ENCODE measurements around the gene PALD1.

Gene PALD1

GRCh38 chr10:70584909-70585544 lies 106.5 kb downstream of the PALD1 start:
- no peak overlapping the region for H3K4me3 ChIP-seq (ENCODE audit: low read depth, low read length)
- no peaks in the 10 kb centered on the region for H3K79me2 ChIP-seq (ENCODE audit: control insufficient read depth, insufficient read depth, low read length, unreplicated experiment)
- H3K36me3 ChIP-seq (ENCODE audit: insufficient read depth, low read length): no peaks in the 10 kb centered on the region
- no peak overlapping the region for H3K27ac ChIP-seq (ENCODE audit: low read depth, low read length)
- H2AFZ ChIP-seq (ENCODE audit: low read length, unreplicated experiment): no peak overlapping the region
- H3K4me1 ChIP-seq (ENCODE audit: control insufficient read depth, insufficient read depth, low read length, unreplicated experiment): no peaks in the 10 kb centered on the region
- H3K27me3 ChIP-seq (ENCODE audit: insufficient read depth, low read length): peaks cover 22% of the 10 kb centered on the region

- Histone ChIP-seq H3K79me2 (ENCODE audit: control insufficient read depth, insufficient read depth, low read length, unreplicated experiment) (no peaks in the 10 kb centered on the region), H3K27me3 (ENCODE audit: insufficient read depth, low read length) (peaks cover 28% of the 10 kb centered on the region), H2AFZ (ENCODE audit: low read length, unreplicated experiment) (no peak overlapping the region), H3K4me3 (ENCODE audit: low read depth, low read length) (no peak overlapping the region), H3K27ac (ENCODE audit: low read depth, low read length) (no peak overlapping the region), H3K4me1 (ENCODE audit: control insufficient read depth, insufficient read depth, low read length, unreplicated experiment) (no peaks in the 10 kb centered on the region), H3K36me3 (ENCODE audit: insufficient read depth, low read length) (no peaks in the 10 kb centered on the region)
These were observed 107.1 kb downstream of the PALD1 start for GRCh38 chr10:70585578-70586169.

GRCh38 chr10:70586348-70586930 lies 107.9 kb downstream of the PALD1 start:
- Histone ChIP-seq H3K4me1 (ENCODE audit: control insufficient read depth, insufficient read depth, low read length, unreplicated experiment) (no peaks in the 10 kb centered on the region), H3K4me3 (ENCODE audit: low read depth, low read length) (no peak overlapping the region), H3K36me3 (ENCODE audit: insufficient read depth, low read length) (no peaks in the 10 kb centered on the region)

GRCh38 chr10:70587045-70587658 lies 108.6 kb downstream of the PALD1 start:
- Histone ChIP-seq H3K27ac (ENCODE audit: low read depth, low read length) (no peak overlapping the region), H3K4me1 (ENCODE audit: control insufficient read depth, insufficient read depth, low read length, unreplicated experiment) (no peaks in the 10 kb centered on the region), H3K4me3 (ENCODE audit: low read depth, low read length) (no peak overlapping the region), H3K36me3 (ENCODE audit: insufficient read depth, low read length) (no peaks in the 10 kb centered on the region), H3K79me2 (ENCODE audit: control insufficient read depth, insufficient read depth, low read length, unreplicated experiment) (no peaks in the 10 kb centered on the region), H3K27me3 (ENCODE audit: insufficient read depth, low read length) (peaks cover 40% of the 10 kb centered on the region), H2AFZ (ENCODE audit: low read length, unreplicated experiment) (no peak overlapping the region)

More at GRCh38 chr10:70586348-70586930, 107.9 kb downstream of the PALD1 start:
- Histone ChIP-seq H3K27ac (ENCODE audit: low read depth, low read length) (no peak overlapping the region), H3K79me2 (ENCODE audit: control insufficient read depth, insufficient read depth, low read length, unreplicated experiment) (no peaks in the 10 kb centered on the region), H2AFZ (ENCODE audit: low read length, unreplicated experiment) (no peak overlapping the region), H3K27me3 (ENCODE audit: insufficient read depth, low read length) (peaks cover 36% of the 10 kb centered on the region)

- Histone ChIP-seq H2AFZ (ENCODE audit: low read length, unreplicated experiment) (no peak overlapping the region), H3K27me3 (ENCODE audit: insufficient read depth, low read length) (peaks cover 40% of the 10 kb centered on the region), H3K4me1 (ENCODE audit: control insufficient read depth, insufficient read depth, low read length, unreplicated experiment) (no peaks in the 10 kb centered on the region), H3K27ac (ENCODE audit: low read depth, low read length) (no peak overlapping the region), H3K79me2 (ENCODE audit: control insufficient read depth, insufficient read depth, low read length, unreplicated experiment) (no peaks in the 10 kb centered on the region), H3K4me3 (ENCODE audit: low read depth, low read length) (no peak overlapping the region), H3K36me3 (ENCODE audit: insufficient read depth, low read length) (no peaks in the 10 kb centered on the region)
These were observed 109.7 kb downstream of the PALD1 start for GRCh38 chr10:70588255-70588654.

GRCh38 chr10:70588859-70589570 lies 110.4 kb downstream of the PALD1 start:
- no peak overlapping the region for H2AFZ ChIP-seq (ENCODE audit: low read length, unreplicated experiment)
- H3K4me3 ChIP-seq (ENCODE audit: low read depth, low read length): no peak overlapping the region
- no peaks in the 10 kb centered on the region for H3K79me2 ChIP-seq (ENCODE audit: control insufficient read depth, insufficient read depth, low read length, unreplicated experiment)
- H3K36me3 ChIP-seq (ENCODE audit: insufficient read depth, low read length): no peaks in the 10 kb centered on the region
- H3K27me3 ChIP-seq (ENCODE audit: insufficient read depth, low read length): peaks cover 44% of the 10 kb centered on the region
- H3K27ac ChIP-seq (ENCODE audit: low read depth, low read length): no peak overlapping the region
- no peaks in the 10 kb centered on the region for H3K4me1 ChIP-seq (ENCODE audit: control insufficient read depth, insufficient read depth, low read length, unreplicated experiment)

GRCh38 chr10:70589762-70590654 lies 111.4 kb downstream of the PALD1 start:
- Histone ChIP-seq H3K79me2 (ENCODE audit: control insufficient read depth, insufficient read depth, low read length, unreplicated experiment) (no peaks in the 10 kb centered on the region), H3K27ac (ENCODE audit: low read depth, low read length) (no peak overlapping the region), H3K36me3 (ENCODE audit: insufficient read depth, low read length) (no peaks in the 10 kb centered on the region), H3K4me1 (ENCODE audit: control insufficient read depth, insufficient read depth, low read length, unreplicated experiment) (no peaks in the 10 kb centered on the region), H3K27me3 (ENCODE audit: insufficient read depth, low read length) (peaks cover 44% of the 10 kb centered on the region), H3K4me3 (ENCODE audit: low read depth, low read length) (no peak overlapping the region), H2AFZ (ENCODE audit: low read length, unreplicated experiment) (no peak overlapping the region)

GRCh38 chr10:70590655-70591416 lies 112.3 kb downstream of the PALD1 start:
- Histone ChIP-seq H3K36me3 (ENCODE audit: insufficient read depth, low read length) (no peaks in the 10 kb centered on the region), H3K27ac (ENCODE audit: low read depth, low read length) (no peak overlapping the region), H3K4me1 (ENCODE audit: control insufficient read depth, insufficient read depth, low read length, unreplicated experiment) (no peaks in the 10 kb centered on the region), H3K27me3 (ENCODE audit: insufficient read depth, low read length) (peaks cover 44% of the 10 kb centered on the region), H3K4me3 (ENCODE audit: low read depth, low read length) (no peak overlapping the region), H3K79me2 (ENCODE audit: control insufficient read depth, insufficient read depth, low read length, unreplicated experiment) (no peaks in the 10 kb centered on the region), H2AFZ (ENCODE audit: low read length, unreplicated experiment) (no peak overlapping the region)

GRCh38 chr10:70592186-70592735 lies 113.7 kb downstream of the PALD1 start:
- Histone ChIP-seq H3K4me1 (ENCODE audit: control insufficient read depth, insufficient read depth, low read length, unreplicated experiment) (no peaks in the 10 kb centered on the region), H3K4me3 (ENCODE audit: low read depth, low read length) (no peak overlapping the region), H3K27me3 (ENCODE audit: insufficient read depth, low read length) (peaks cover 41% of the 10 kb centered on the region), H3K27ac (ENCODE audit: low read depth, low read length) (no peak overlapping the region), H3K36me3 (ENCODE audit: insufficient read depth, low read length) (no peaks in the 10 kb centered on the region), H3K79me2 (ENCODE audit: control insufficient read depth, insufficient read depth, low read length, unreplicated experiment) (no peaks in the 10 kb centered on the region), H2AFZ (ENCODE audit: low read length, unreplicated experiment) (no peak overlapping the region)

All from ACC112 (cell line).